ENCODE results near the gene MCM6.

GRCh38 chr2:135894930-135895329 lies 18.7 kb upstream of the MCM6 start:
- TF ChIP-seq CTCF (IDR thresholded peaks at IDR 0.05): no peak
- TF ChIP-seq POLR2A (IDR thresholded peaks at IDR 0.05): no peak
